Ishikawa (cell line): ENCODE measurements around the gene JARID2.

ENCODE experiments used
- CEBPB ChIP-seq: IDR thresholded peaks from 2 replicates; pipeline ENCODE4 v1.6.1; 2012
- CREB1 ChIP-seq: IDR thresholded peaks from 2 replicates; pipeline ENCODE4 v1.6.1; 2012; ENCODE audit warnings: low read depth
- EGR1 ChIP-seq: IDR thresholded peaks from 2 replicates; pipeline ENCODE4 v1.6.1; 2012
- EP300 ChIP-seq: IDR thresholded peaks from 2 replicates; pipeline ENCODE4 v1.6.1; 2012; ENCODE audit warnings: borderline replicate concordance
- FOXM1 ChIP-seq: IDR thresholded peaks from 2 replicates; pipeline ENCODE4 v1.6.1; 2012; ENCODE audit warnings: low read depth, borderline replicate concordance
- MAX ChIP-seq: IDR thresholded peaks from 2 replicates; pipeline ENCODE4 v1.6.1; 2012
- NFIC ChIP-seq: IDR thresholded peaks from 2 replicates; pipeline ENCODE4 v1.6.1; 2012
- RAD21 ChIP-seq: IDR thresholded peaks from 2 replicates; pipeline ENCODE4 v1.6.1; 2012; ENCODE audit warnings: low read depth
- REST ChIP-seq: IDR thresholded peaks from 2 replicates; pipeline ENCODE4 v1.6.1; 2012; ENCODE audit warnings: low read depth, mild to moderate bottlenecking
- TAF1 ChIP-seq: IDR thresholded peaks from 2 replicates; pipeline ENCODE4 v1.6.1; 2012; ENCODE audit warnings: low read depth, mild to moderate bottlenecking
- TCF12 ChIP-seq: IDR thresholded peaks from 2 replicates; pipeline ENCODE4 v1.6.1; 2012; ENCODE audit warnings: low read depth
- TEAD4 ChIP-seq: IDR thresholded peaks from 2 replicates; pipeline ENCODE4 v1.6.1; 2012
- YY1 ChIP-seq: IDR thresholded peaks from 2 replicates; pipeline ENCODE4 v1.6.1; 2012; ENCODE audit warnings: low read depth

GRCh38 chr6:15270402-15270801 lies 24.5 kb downstream of the JARID2 start:
- TF ChIP-seq CEBPB, result no peak
- no peak for TF ChIP-seq TAF1
- no peak for TF ChIP-seq YY1
- no peak for TF ChIP-seq NFIC
- TF ChIP-seq EP300, result no peak
- TF ChIP-seq RAD21, result no peak
- no peak for TF ChIP-seq TEAD4
- TF ChIP-seq EGR1, result no peak
- TF ChIP-seq MAX, result no peak
- TF ChIP-seq REST, result no peak
- TF ChIP-seq FOXM1, result no peak
- TF ChIP-seq TCF12, result no peak
- no peak for TF ChIP-seq CREB1
